ENCODE results near the gene ADARB2. TPM values are rescaled to one million over a fixed set of nuclear protein-coding genes. Genes with fewer than 3 reads are reported as not detected.

Gene ADARB2
- total and polyA plus RNA-seq, 2 experiments from 2014 or later = 0.13 to 0.48 TPM

DNA sequence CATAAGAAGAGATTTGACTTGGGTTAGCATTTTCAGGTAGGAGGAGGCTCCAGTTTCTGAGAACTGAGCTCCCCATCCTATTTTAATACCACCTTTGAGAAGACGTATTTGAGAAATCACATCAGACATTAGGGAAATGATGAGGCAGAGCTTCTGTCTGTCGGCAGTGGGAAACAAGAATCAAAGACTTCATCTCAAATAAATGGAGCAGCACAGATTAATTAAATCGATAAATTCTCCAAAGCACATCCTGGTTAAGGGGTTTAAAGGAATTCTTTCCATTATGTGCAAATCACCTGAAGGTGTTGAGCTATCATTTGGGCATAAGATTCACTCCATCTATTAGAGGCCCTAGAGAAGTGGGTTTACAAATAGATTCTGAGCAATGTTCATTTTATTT is 7.6 kb downstream of the ADARB2 start:
- no peak for TF ChIP-seq EZH2phosphoT487 (IDR thresholded peaks at IDR 0.05; ENCODE audit: low read depth, severe bottlenecking, unreplicated experiment)
- no peak for TF ChIP-seq EZH2 (IDR thresholded peaks at IDR 0.05; ENCODE audit: borderline replicate concordance)
- peaks cover 60% of the 10 kb centered on the region for H3K27me3 ChIP-seq
- no peak overlapping the region for H2AFZ ChIP-seq
- no peaks in the 10 kb centered on the region for H3K9me3 ChIP-seq (ENCODE audit: low read depth)
- no peak for DNase-seq (ENCODE audit: low spot score)
- no peak overlapping the region for H3K4me2 ChIP-seq
- H3K36me3 ChIP-seq (replicated peaks; ENCODE audit: insufficient read depth, low read depth) = no peaks in the 10 kb centered on the region
- no peaks in the 10 kb centered on the region for H3K79me2 ChIP-seq
- no peaks in the 10 kb centered on the region for H3K9me2 ChIP-seq (replicated peaks; ENCODE audit: insufficient read depth)
- H3K4me3 ChIP-seq = no peak overlapping the region
- 93% methylated on average over 3 of the region's 3 CpGs for WGBS (ENCODE audit: low lambda C conversion rate, missing lambda C conversion rate)
- H3K27ac ChIP-seq = no peak overlapping the region
- H4K20me1 ChIP-seq (ENCODE audit: insufficient read depth, poor library complexity, severe bottlenecking) = no peaks in the 10 kb centered on the region
- H3K4me1 ChIP-seq (ENCODE audit: insufficient read depth) = no peaks in the 10 kb centered on the region

DNA sequence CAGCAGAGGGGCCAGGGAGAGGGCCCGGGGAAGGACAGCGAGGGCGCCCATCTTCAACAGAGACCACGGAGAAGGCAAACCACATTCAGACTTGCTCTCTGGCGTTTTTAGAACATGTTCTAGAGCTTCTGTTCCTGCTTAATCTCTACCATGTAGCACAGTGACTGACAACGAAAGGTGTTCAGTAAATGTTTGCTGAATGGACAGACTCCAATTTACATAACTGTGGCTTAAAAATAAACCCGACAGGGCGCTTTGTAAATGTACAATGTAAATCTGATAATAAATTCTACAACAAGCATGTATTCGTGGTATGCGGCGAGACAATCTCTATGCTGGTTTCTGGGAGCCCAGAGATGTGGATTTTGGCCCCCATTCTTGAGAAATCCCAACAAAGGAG is 10.5 kb downstream of the ADARB2 start:
- H3K9me3 ChIP-seq (ENCODE audit: low read depth) = no peaks in the 10 kb centered on the region
- no peak overlapping the region for H3K27ac ChIP-seq
- no peak for DNase-seq (ENCODE audit: low spot score)
- WGBS (ENCODE audit: low lambda C conversion rate, missing lambda C conversion rate) = 82% methylated on average over 11 of the region's 11 CpGs
- H3K4me3 ChIP-seq = no peak overlapping the region
- H3K79me2 ChIP-seq = no peaks in the 10 kb centered on the region
- no peaks in the 10 kb centered on the region for H3K9me2 ChIP-seq (replicated peaks; ENCODE audit: insufficient read depth)
- no peaks in the 10 kb centered on the region for H3K36me3 ChIP-seq (replicated peaks; ENCODE audit: insufficient read depth, low read depth)
- H2AFZ ChIP-seq = no peak overlapping the region
- no peaks in the 10 kb centered on the region for H3K4me1 ChIP-seq (ENCODE audit: insufficient read depth)
- no peaks in the 10 kb centered on the region for H4K20me1 ChIP-seq (ENCODE audit: insufficient read depth, poor library complexity, severe bottlenecking)
- peaks cover 32% of the 10 kb centered on the region for H3K27me3 ChIP-seq
- no peak overlapping the region for H3K4me2 ChIP-seq
- no peak for TF ChIP-seq EZH2phosphoT487 (IDR thresholded peaks at IDR 0.05; ENCODE audit: low read depth, severe bottlenecking, unreplicated experiment)
- no peak for TF ChIP-seq EZH2 (IDR thresholded peaks at IDR 0.05; ENCODE audit: borderline replicate concordance)
- TF ChIP-seq, protein P1, sequence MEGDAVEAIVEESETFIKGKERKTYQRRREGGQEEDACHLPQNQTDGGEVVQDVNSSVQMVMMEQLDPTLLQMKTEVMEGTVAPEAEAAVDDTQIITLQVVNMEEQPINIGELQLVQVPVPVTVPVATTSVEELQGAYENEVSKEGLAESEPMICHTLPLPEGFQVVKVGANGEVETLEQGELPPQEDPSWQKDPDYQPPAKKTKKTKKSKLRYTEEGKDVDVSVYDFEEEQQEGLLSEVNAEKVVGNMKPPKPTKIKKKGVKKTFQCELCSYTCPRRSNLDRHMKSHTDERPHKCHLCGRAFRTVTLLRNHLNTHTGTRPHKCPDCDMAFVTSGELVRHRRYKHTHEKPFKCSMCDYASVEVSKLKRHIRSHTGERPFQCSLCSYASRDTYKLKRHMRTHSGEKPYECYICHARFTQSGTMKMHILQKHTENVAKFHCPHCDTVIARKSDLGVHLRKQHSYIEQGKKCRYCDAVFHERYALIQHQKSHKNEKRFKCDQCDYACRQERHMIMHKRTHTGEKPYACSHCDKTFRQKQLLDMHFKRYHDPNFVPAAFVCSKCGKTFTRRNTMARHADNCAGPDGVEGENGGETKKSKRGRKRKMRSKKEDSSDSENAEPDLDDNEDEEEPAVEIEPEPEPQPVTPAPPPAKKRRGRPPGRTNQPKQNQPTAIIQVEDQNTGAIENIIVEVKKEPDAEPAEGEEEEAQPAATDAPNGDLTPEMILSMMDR (IDR thresholded peaks at IDR 0.05; ENCODE audit: poor library complexity) = no peak

DNA sequence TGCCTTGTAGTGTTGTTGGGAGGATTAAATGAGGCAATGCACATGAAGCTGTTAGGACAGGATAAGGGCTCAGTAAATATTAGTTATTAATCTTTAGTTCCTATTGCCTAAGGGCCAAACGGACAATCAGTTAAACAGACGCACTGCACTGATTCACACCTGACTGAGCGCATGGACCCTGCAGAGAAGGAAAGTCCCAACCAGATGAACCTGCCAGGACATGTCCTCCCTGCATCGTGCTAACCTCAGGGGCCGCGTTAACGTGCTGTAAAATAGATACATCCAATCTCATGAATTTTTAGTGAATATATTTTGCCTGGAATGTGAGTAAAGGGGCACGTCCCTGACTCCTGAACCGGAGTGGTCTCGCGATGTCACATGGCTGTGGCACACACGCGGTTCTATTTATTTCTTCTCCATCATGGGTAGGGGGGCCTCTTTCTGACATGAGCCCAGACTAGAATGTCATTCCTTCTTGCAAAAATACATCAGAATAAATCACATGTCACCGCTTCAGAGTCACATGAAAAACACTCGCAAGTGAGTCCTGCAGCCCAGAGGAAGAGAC is 12.3 kb downstream of the ADARB2 start:
- no peak for DNase-seq (ENCODE audit: low spot score)
- no peaks in the 10 kb centered on the region for H3K9me3 ChIP-seq (ENCODE audit: low read depth)
- H3K27ac ChIP-seq = no peak overlapping the region
- 92% methylated on average over 15 of the region's 15 CpGs for WGBS (ENCODE audit: low lambda C conversion rate, missing lambda C conversion rate)
- H3K79me2 ChIP-seq = no peaks in the 10 kb centered on the region
- H3K36me3 ChIP-seq (replicated peaks; ENCODE audit: insufficient read depth, low read depth) = no peaks in the 10 kb centered on the region
- no peak overlapping the region for H3K4me2 ChIP-seq
- H2AFZ ChIP-seq = no peak overlapping the region
- peaks cover 14% of the 10 kb centered on the region for H3K27me3 ChIP-seq
- H3K4me1 ChIP-seq (ENCODE audit: insufficient read depth) = no peaks in the 10 kb centered on the region
- no peak for TF ChIP-seq EZH2 (IDR thresholded peaks at IDR 0.05; ENCODE audit: borderline replicate concordance)
- H3K4me3 ChIP-seq = no peak overlapping the region
- no peaks in the 10 kb centered on the region for H4K20me1 ChIP-seq (ENCODE audit: insufficient read depth, poor library complexity, severe bottlenecking)
- H3K9me2 ChIP-seq (replicated peaks; ENCODE audit: insufficient read depth) = no peaks in the 10 kb centered on the region

DNA sequence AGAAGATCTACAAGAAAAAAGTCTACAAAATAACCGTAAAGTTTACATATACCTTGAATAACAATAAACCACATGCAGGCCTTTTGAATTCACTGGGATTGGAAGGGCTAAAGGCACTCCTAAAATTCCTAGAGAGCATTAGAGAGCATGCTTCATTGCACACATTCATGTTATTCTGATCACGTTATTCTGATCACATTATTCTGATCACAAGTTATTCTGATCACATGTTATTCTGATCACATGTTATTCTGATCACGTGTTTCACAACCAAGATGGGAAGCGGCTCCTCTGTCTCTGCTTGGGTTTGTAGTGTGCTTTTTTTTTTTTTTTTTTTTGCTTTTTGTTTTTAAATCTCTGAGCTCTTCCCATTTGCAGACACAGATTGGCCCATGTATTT is 20.5 kb downstream of the ADARB2 start:
- no peak overlapping the region for H3K4me3 ChIP-seq
- no peak overlapping the region for H2AFZ ChIP-seq
- no peaks in the 10 kb centered on the region for H3K36me3 ChIP-seq (replicated peaks; ENCODE audit: insufficient read depth, low read depth)
- 79% methylated on average over 4 of the region's 4 CpGs for WGBS (ENCODE audit: low lambda C conversion rate, missing lambda C conversion rate)
- TF ChIP-seq, protein P1 (IDR thresholded peaks at IDR 0.05; ENCODE audit: poor library complexity) = no peak
- TF ChIP-seq EZH2phosphoT487 (IDR thresholded peaks at IDR 0.05; ENCODE audit: low read depth, severe bottlenecking, unreplicated experiment) (no peak), EZH2 (IDR thresholded peaks at IDR 0.05; ENCODE audit: borderline replicate concordance) (no peak)
- H3K27me3 ChIP-seq = peaks cover 5% of the 10 kb centered on the region
- no peak overlapping the region for H3K27ac ChIP-seq
- no peak overlapping the region for H3K4me2 ChIP-seq
- no peaks in the 10 kb centered on the region for H3K9me2 ChIP-seq (replicated peaks; ENCODE audit: insufficient read depth)
- no peak for DNase-seq (ENCODE audit: low spot score)
- H4K20me1 ChIP-seq (ENCODE audit: insufficient read depth, poor library complexity, severe bottlenecking) = no peaks in the 10 kb centered on the region
- no peaks in the 10 kb centered on the region for H3K9me3 ChIP-seq (ENCODE audit: low read depth)
- no peaks in the 10 kb centered on the region for H3K4me1 ChIP-seq (ENCODE audit: insufficient read depth)
- no peaks in the 10 kb centered on the region for H3K79me2 ChIP-seq

Data from hepatocyte (in vitro differentiated cells).